GM23248 (cell line): Measurements from ENCODE around the gene PPFIBP1. TPM values are rescaled to one million over a fixed set of nuclear protein-coding genes. Genes with fewer than 3 reads are reported as not detected.
A peak's percentile ranks its signal among the peaks of the same experiment; 100 is the strongest.

Experiments
- DNase-seq: peaks from one replicate; pipeline ENCODE4 v3.0.0-alpha.2; 2015
- H2AFZ ChIP-seq: fragments of 200-600 bp; sonication (generic); 2 replicates; pipeline ENCODE4 v1.6.1; 2016; ENCODE audit warnings: antibody characterized with exemption
- H3F3A ChIP-seq: fragments of 200-600 bp; sonication (generic); 2 replicates; pipeline ENCODE4 v1.6.1; 2016; ENCODE audit warnings: mild to moderate bottlenecking, antibody characterized with exemption, mixed run types; ENCODE audit not compliant: insufficient read depth
- H3K27ac ChIP-seq: fragments of 200-600 bp; sonication (generic); 2 replicates; pipeline ENCODE4 v1.5.1; 2016; ENCODE audit warnings: mild to moderate bottlenecking
- H3K27me3 ChIP-seq: fragments of 200-600 bp; sonication (generic); replicated peaks from 2 replicates; pipeline ENCODE4 v1.6.1; 2016; ENCODE audit warnings: mild to moderate bottlenecking; ENCODE audit not compliant: insufficient read depth
- H3K36me3 ChIP-seq: fragments of 200-600 bp; sonication (generic); 2 replicates; pipeline ENCODE4 v1.6.1; 2016; ENCODE audit warnings: low read depth, mild to moderate bottlenecking
- H3K4me1 ChIP-seq: fragments of 200-600 bp; sonication (generic); 2 replicates; pipeline ENCODE4 v1.6.1; 2016; ENCODE audit warnings: mild to moderate bottlenecking; ENCODE audit not compliant: insufficient read depth
- H3K4me2 ChIP-seq: fragments of 200-600 bp; sonication (generic); one replicate; pipeline ENCODE4 v1.6.1; 2016; ENCODE audit warnings: mild to moderate bottlenecking; ENCODE audit not compliant: unreplicated experiment
- H3K4me3 ChIP-seq: fragments of 200-600 bp; sonication (generic); 2 replicates; pipeline ENCODE4 v1.5.1; 2016; ENCODE audit warnings: mild to moderate bottlenecking
- H3K79me2 ChIP-seq: fragments of 200-600 bp; sonication (generic); 2 replicates; pipeline ENCODE4 v1.6.1; 2016; ENCODE audit warnings: mild to moderate bottlenecking; ENCODE audit not compliant: insufficient read depth
- H3K9ac ChIP-seq: fragments of 200-600 bp; sonication (generic); 2 replicates; pipeline ENCODE4 v1.6.1; 2016; ENCODE audit warnings: mild to moderate bottlenecking
- H3K9me2 ChIP-seq: fragments of 200-600 bp; sonication (generic); 2 replicates; pipeline ENCODE4 v1.6.1; 2016; ENCODE audit warnings: mixed run types, mild to moderate bottlenecking, moderate library complexity; ENCODE audit not compliant: insufficient read depth
- H3K9me3 ChIP-seq: fragments of 200-600 bp; sonication (generic); one replicate; pipeline ENCODE4 v1.6.1; 2017; ENCODE audit warnings: low read depth
- H4K20me1 ChIP-seq: fragments of 200-600 bp; sonication (generic); 2 replicates; pipeline ENCODE4 v1.6.0; 2016; ENCODE audit not compliant: insufficient read depth
- EZH2 ChIP-seq: fragments of 200-600 bp; sonication (generic); IDR thresholded peaks from 2 replicates; pipeline ENCODE4 v1.6.1; 2018; ENCODE audit warnings: antibody characterized with exemption, mild to moderate bottlenecking; ENCODE audit not compliant: insufficient read depth, poor library complexity, severe bottlenecking
- EZH2phosphoT487 ChIP-seq: fragments of 200-600 bp; sonication (generic); IDR thresholded peaks from 2 replicates; pipeline ENCODE4 v1.6.1; 2018; ENCODE audit warnings: antibody characterized with exemption, moderate library complexity, mild to moderate bottlenecking, low read depth; ENCODE audit not compliant: insufficient read depth
- WGBS, 2 experiments: methylation state at CpG; one replicate each; pipeline ENCODE4 v1.1.6; 2015 to 2017; ENCODE audit warnings: low lambda C conversion rate in 2 of 2, low coverage in 1 of 2; ENCODE audit errors: missing lambda C conversion rate in 2 of 2; 5-methylcytosine and 5-hydroxymethylcytosine counted together
- in situ Hi-C: fragments of 300-500 bp; cut with MboI; formaldehyde crosslinking; loops from 2 replicates; pipeline ENCODE4 v1.15.0; 2020
- polyA plus RNA-seq: library from polyadenylated mRNA; unstranded; fragments of >200 nt; fragmentation: Nextera tagmentation; extraction: Ambion mirVana; gene quantifications from 2 replicates; pipeline ENCODE4 v1.2.1, GENCODE V29; 2016
- total RNA-seq: library from RNA; depleted of rRNA; stranded (reverse); fragments of >200 nt; shearing (Covaris generic); gene quantifications from 2 replicates; pipeline ENCODE4 v1.2.3, GENCODE V29; 2014

PPFIBP1 gene
- total and polyA plus RNA-seq, 2 experiments from 2014 or later = 86.0 to 101 TPM

DNA sequence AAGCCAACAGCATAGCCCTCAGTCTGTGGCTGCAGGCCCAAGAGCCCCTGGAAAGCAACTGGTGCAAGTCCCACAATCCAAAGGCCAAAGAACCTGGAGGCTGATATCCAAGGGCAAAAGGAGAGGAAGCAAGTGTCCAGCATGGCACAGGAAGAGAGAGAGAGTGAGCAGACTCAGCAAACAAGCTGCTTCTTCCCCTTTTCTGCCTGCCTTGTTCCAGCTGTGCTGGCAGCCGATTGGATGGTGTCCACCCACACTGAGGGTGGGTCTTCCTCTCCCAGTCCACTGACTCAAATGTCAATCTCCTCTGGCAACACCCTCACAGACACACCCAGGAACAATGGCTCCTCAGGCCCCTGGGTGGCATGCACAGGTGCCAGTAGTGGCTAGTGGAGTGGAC lies 44.0 kb upstream of the PPFIBP1 start:
- Histone ChIP-seq H3K36me3 (no peaks in the 10 kb centered on the region), H3K27me3 (no peaks in the 10 kb centered on the region), H3K4me3 (no peak overlapping the region), H3K4me1 (peaks cover 3% of the 10 kb centered on the region; the same call in 1 of the 2 replicates), H3K9ac (no peak overlapping the region), H3F3A (no peaks in the 10 kb centered on the region), H3K9me3 (peaks cover 7% of the 10 kb centered on the region), H3K27ac (no peak overlapping the region), H3K4me2 (no peak overlapping the region), H3K9me2 (no peaks in the 10 kb centered on the region), H4K20me1 (no peaks in the 10 kb centered on the region), H2AFZ (no peak overlapping the region), H3K79me2 (no peaks in the 10 kb centered on the region)
- in situ Hi-C loops = no loop called here
- DNase-seq = no peak
- no peak for TF ChIP-seq EZH2phosphoT487
- no peak for TF ChIP-seq EZH2
- 44 to 55% methylated on average over 1 of the region's 1 CpG for WGBS, 2 experiments

GRCh38 chr12:27486961-27487360 lies 37.0 kb upstream of the PPFIBP1 start:
- Histone ChIP-seq H3K9ac (no peak overlapping the region), H3K27ac (no peak overlapping the region), H4K20me1 (no peaks in the 10 kb centered on the region), H3K4me2 (no peak overlapping the region), H2AFZ (no peak overlapping the region), H3K36me3 (no peaks in the 10 kb centered on the region), H3K9me3 (no peaks in the 10 kb centered on the region), H3K4me1 (no peaks in the 10 kb centered on the region), H3K79me2 (no peaks in the 10 kb centered on the region), H3K9me2 (no peaks in the 10 kb centered on the region), H3K4me3 (no peak overlapping the region), H3F3A (no peaks in the 10 kb centered on the region), H3K27me3 (no peaks in the 10 kb centered on the region)
- in situ Hi-C loops = no loop called here
- DNase-seq = peak; percentile 18
- TF ChIP-seq EZH2 (no peak), EZH2phosphoT487 (no peak)

DNA sequence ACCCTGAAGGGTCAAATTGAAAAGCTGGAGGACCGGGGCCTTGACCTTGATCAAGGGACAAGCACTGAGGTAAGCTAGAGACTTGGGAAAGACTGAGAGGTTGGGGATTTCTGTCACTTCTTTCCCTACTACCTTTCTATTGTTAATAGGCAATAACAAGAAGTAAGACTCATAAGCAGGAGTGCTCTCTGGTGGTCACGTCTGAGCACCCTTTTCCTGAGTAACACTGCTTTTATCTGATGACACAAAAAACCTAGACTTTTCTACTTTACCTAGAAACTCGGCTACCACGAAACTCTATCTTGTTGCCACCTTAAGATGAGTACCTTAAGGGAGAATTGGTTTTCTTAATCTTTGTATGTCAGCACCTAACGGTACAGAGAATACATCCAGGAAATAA lies 35.5 kb upstream of the PPFIBP1 start:
- H3K36me3 ChIP-seq = no peaks in the 10 kb centered on the region
- H2AFZ ChIP-seq = no peak overlapping the region
- H3F3A ChIP-seq = no peaks in the 10 kb centered on the region
- no peak overlapping the region for H3K27ac ChIP-seq
- WGBS, 2 experiments = 87 to 90% methylated on average over 5 of the region's 5 CpGs
- in situ Hi-C loops = no loop called here
- no peaks in the 10 kb centered on the region for H3K79me2 ChIP-seq
- H3K9me3 ChIP-seq = no peaks in the 10 kb centered on the region
- H3K9ac ChIP-seq = no peak overlapping the region
- H3K4me3 ChIP-seq = no peak overlapping the region
- no peaks in the 10 kb centered on the region for H3K9me2 ChIP-seq
- no peak for DNase-seq
- no peak overlapping the region for H3K4me2 ChIP-seq
- no peaks in the 10 kb centered on the region for H4K20me1 ChIP-seq
- no peaks in the 10 kb centered on the region for H3K27me3 ChIP-seq
- no peak for TF ChIP-seq EZH2phosphoT487
- no peak for TF ChIP-seq EZH2
- no peaks in the 10 kb centered on the region for H3K4me1 ChIP-seq

DNA sequence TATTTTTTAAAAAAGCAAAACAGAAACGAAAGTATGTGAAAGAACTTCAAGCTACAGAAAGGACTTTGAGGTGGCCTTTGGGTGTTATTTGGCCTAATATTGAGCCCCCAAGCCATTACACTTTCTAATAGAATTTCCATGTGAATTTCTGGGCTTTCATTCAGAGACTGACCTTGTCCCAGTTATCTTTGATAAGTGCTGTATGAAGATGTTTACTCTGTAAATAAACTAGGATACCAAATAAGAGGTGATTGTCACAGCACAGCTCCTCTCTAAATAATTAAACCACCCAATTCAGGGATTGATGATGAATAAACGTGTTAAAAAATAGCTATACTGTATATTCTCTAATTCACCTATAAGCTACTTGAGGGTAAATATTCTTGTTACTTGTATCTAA lies 32.8 kb upstream of the PPFIBP1 start:
- Histone ChIP-seq H3K27me3 (no peaks in the 10 kb centered on the region), H3K9ac (no peak overlapping the region), H3K4me1 (no peaks in the 10 kb centered on the region), H3K4me2 (no peak overlapping the region), H3F3A (no peaks in the 10 kb centered on the region), H3K36me3 (no peaks in the 10 kb centered on the region), H3K27ac (no peak overlapping the region), H3K4me3 (no peak overlapping the region), H2AFZ (no peak overlapping the region), H4K20me1 (no peaks in the 10 kb centered on the region), H3K9me3 (no peaks in the 10 kb centered on the region), H3K79me2 (no peaks in the 10 kb centered on the region), H3K9me2 (no peaks in the 10 kb centered on the region)
- in situ Hi-C loops = no loop called here
- no peak for TF ChIP-seq EZH2phosphoT487
- WGBS, 2 experiments = 80 to 89% methylated on average over 2 of the region's 2 CpGs
- no peak for DNase-seq

DNA sequence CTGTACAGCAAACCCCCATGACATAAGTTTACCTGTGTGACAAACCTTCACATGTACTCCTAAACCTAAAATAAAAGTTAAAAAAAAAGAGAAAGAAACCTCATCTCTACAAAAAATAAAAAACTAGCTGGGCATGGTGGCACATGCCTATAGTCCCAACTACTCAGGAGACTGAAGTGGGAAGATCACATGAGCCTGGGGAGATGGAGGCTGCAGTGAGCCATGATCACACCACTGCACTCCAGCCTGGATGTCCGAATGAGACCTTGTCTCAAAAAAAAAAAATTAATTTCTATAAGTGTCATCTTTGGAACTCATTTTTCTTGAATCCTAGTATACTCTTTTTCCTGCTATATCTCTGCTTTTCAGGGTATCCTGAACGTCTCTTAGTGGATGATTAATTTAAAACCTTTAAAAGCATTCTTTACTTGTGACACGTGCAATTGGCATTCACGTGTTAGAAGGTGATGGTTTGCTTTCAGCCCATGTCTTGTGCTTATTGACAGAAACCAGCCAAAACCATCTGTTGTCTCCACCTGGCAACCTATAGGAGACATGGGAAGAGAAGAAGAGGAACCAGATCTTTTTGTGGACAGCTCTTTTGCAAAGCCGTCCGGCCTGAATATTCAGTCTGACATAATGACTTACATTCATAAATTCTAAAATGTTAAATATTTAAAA lies 30.6 kb upstream of the PPFIBP1 start:
- Histone ChIP-seq H3K4me2 (no peak overlapping the region), H4K20me1 (no peaks in the 10 kb centered on the region), H3K4me1 (no peaks in the 10 kb centered on the region), H3K27ac (no peak overlapping the region), H3K79me2 (no peaks in the 10 kb centered on the region), H3K27me3 (no peaks in the 10 kb centered on the region), H3K9me3 (no peaks in the 10 kb centered on the region), H2AFZ (no peak overlapping the region), H3K36me3 (no peaks in the 10 kb centered on the region), H3K4me3 (no peak overlapping the region), H3F3A (no peaks in the 10 kb centered on the region), H3K9me2 (no peaks in the 10 kb centered on the region), H3K9ac (no peak overlapping the region)
- peak; percentile 13 for DNase-seq
- 62 to 63% methylated on average over 6 of the region's 6 CpGs for WGBS, 2 experiments
- no peak for TF ChIP-seq EZH2phosphoT487
- no peak for TF ChIP-seq EZH2
- in situ Hi-C loops = no loop called here
